Inflammatory macrophage (primary cell): ENCODE measurements around the gene NRBF2.
A peak's percentile ranks its signal among the peaks of the same experiment; 100 is the strongest.

Source experiments
- DNase-seq, 2 donors: peaks; one replicate each; pipeline ENCODE4 v3.0.0-alpha.2; 2020 to 2022

Gene NRBF2

GRCh38 chr10:63164166-63164623 lies 31.1 kb downstream of the NRBF2 start:
- DNase-seq = peak in 1 of 2 donors; percentile 24

GRCh38 chr10:63165249-63165648 lies 32.1 kb downstream of the NRBF2 start:
- no peak for DNase-seq

GRCh38 chr10:63166742-63167258 lies 33.7 kb downstream of the NRBF2 start:
- peak; percentile 63 to 78 for DNase-seq

GRCh38 chr10:63168821-63169462 lies 35.8 kb downstream of the NRBF2 start:
- no peak for DNase-seq

GRCh38 chr10:63169624-63170023 lies 36.5 kb downstream of the NRBF2 start:
- DNase-seq = no peak

- DNase-seq = no peak
Measured at GRCh38 chr10:63171255-63171855, 38.2 kb downstream of the NRBF2 start.

DNA sequence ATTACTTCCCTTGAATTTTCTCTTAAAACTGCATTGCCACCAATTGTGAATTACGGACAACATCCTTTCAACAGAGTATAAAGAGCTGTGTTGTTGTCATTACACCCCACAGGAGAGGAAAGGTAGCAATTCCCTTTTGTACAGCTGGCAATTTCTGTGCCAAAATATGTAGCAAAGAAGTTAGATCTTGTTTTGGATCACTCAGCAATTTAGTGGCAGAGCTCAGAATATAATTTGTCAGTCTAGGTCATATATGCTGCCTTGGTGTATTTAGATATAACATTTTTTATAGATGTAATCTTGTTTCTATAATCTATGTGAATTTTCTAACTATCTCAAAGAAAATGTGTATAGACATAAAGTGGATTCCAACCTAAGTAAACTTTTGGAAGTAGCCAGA lies 38.8 kb downstream of the NRBF2 start:
- no peak for DNase-seq

DNA sequence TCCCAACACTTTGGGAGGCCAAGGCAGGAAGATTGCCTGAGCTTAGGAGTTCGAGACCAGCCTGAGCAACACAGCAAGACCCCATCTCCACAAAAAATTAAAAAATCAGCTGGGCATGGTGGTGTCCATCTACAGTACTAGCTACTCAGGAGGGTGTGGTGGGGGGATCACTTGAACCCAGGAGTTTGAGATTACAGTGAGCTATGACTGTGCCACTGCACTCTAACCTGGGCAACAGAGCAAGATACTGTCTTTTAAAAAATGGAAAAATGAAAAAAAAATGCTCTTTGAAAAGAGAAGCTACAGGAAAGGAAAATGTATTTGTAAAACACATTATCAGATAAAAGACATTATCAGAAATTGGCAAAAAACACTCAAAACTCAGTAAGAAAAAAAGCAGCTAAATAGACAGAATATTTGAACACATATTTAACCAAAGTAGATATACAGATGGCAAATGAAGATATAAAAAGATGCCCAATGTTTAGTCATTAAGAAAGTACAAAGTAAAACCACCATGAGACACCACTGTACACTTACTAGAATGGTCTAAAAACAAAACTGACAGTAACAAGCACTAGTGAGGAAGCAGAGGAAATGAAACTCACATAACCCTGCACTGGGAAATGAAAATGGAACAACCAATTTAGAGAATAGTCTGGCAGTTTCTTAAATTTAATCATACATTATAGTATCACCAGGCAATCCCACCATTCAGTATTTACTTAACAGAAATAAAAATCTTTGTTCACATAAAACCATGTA lies 40.5 kb downstream of the NRBF2 start:
- peak; percentile 23 to 47 for DNase-seq

- no peak for DNase-seq
Measured at GRCh38 chr10:63175534-63175933, 42.4 kb downstream of the NRBF2 start.

- no peak for DNase-seq
Measured at GRCh38 chr10:63192826-63193225, 59.7 kb downstream of the NRBF2 start.

- no peak for DNase-seq
Measured at GRCh38 chr10:63197344-63198092, 64.4 kb downstream of the NRBF2 start.

- no peak for DNase-seq
Measured at GRCh38 chr10:63199716-63200115, 66.6 kb downstream of the NRBF2 start.

- DNase-seq = no peak
Measured at GRCh38 chr10:63200431-63200830, 67.3 kb downstream of the NRBF2 start.

- no peak for DNase-seq
Measured at GRCh38 chr10:63201118-63201517, 68.0 kb downstream of the NRBF2 start.
